Adrenal gland (tissue), 5 donors: Measurements from ENCODE around the gene MAP3K7CL.

Experiments
- CTCF ChIP-seq, 6 experiments: fragments of 450-650 bp in 4 of 6; fragments of 200-600 bp in 2 of 6; sonication (generic) in 1 of 6; IDR thresholded peaks; 1 replicate in 5 of 6; 2 replicates in 1 of 6; pipeline versions ENCODE4 v1.5.1 to v1.8.0; 2016 to 2021; ENCODE audit warnings: antibody characterized with exemption in 6 of 6, mild to moderate bottlenecking in 2 of 6, moderate library complexity in 1 of 6
- POLR2A ChIP-seq, 2 donors: fragments of 450-650 bp; IDR thresholded peaks; one replicate each; pipeline ENCODE4 v1.6.1; 2017; ENCODE audit warnings: antibody characterized with exemption in 2 of 2, mild to moderate bottlenecking in 2 of 2, moderate library complexity in 1 of 2
- donor health status: DM: no; HTN: no; CAD: no.

DNA sequence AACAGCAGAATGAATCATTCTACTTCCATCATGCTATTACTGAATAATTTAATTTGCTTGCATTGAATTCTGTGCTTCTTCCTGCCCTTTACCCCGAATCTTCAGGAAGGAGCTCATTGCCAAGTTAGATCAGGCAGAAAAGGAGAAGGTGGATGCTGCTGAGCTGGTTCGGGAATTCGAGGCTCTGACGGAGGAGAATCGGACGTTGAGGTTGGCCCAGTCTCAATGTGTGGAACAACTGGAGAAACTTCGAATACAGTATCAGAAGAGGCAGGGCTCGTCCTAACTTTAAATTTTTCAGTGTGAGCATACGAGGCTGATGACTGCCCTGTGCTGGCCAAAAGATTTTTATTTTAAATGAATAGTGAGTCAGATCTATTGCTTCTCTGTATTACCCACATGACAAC is 44.2 kb downstream of the MAP3K7CL start:
- TF ChIP-seq POLR2A (IDR thresholded peaks at IDR 0.05), result no peak
- no peak for TF ChIP-seq CTCF (IDR thresholded peaks at IDR 0.05)
